GM20000 (cell line): ENCODE measurements around the gene ZNF275.

Experiments used
- DNase-seq: peaks from one replicate; pipeline ENCODE4 v3.0.0; 2012; ENCODE audit warnings: low spot score
- CTCF ChIP-seq: IDR thresholded peaks from 2 replicates; pipeline ENCODE4 v1.5.1; 2012; ENCODE audit warnings: mild to moderate bottlenecking, control low read depth; ENCODE audit errors: extremely low read depth, missing control alignments

ZNF275 gene

GRCh38 chrX:153392642-153393321, 58.8 kb downstream of the ZNF275 start:
- no peak for DNase-seq
- TF ChIP-seq CTCF: no peak

GRCh38 chrX:153394612-153395011, 60.7 kb downstream of the ZNF275 start:
- DNase-seq: no peak

GRCh38 chrX:153395613-153396319, 61.8 kb downstream of the ZNF275 start:
- no peak for DNase-seq
- no peak for TF ChIP-seq CTCF

More at GRCh38 chrX:153394612-153395011, 60.7 kb downstream of the ZNF275 start:
- TF ChIP-seq CTCF: no peak

- no peak for TF ChIP-seq CTCF
These were observed 62.6 kb downstream of the ZNF275 start for GRCh38 chrX:153396320-153397195.

GRCh38 chrX:153397256-153397960, 63.5 kb downstream of the ZNF275 start:
- no peak for TF ChIP-seq CTCF
- no peak for DNase-seq

More at GRCh38 chrX:153396320-153397195, 62.6 kb downstream of the ZNF275 start:
- DNase-seq: no peak

DNA sequence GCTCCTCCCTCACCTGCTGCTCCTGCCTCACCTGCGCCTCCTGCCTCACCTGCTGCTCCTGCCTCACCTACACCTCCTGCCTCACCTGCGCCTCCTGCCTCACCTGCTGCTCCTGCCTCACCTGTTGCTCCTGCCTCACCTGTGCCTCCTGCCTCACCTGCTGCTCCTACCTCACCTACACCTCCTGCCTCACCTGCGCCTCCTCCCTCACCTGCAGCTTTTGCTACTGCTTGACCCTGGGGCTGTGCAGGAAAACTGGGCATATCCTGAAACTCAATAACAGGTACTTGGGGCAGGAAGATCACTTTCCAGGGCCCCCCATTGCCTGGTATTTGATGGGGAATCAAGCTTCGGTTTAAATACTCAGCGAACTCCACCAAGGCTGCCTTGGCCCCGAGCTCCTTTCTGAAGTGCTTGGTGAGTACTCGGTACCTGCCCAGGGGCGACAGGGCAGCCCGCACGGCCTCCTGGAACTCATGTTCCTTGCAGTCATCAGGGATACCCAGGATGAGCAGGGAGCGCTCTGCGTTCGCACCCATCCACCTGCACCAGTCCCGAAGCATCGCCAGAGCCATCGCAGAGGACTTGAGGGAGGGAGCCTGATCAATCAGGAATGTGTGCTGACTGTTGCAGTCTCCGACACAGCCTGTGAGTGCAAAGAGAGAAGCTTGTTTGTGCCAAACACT, 64.5 kb downstream of the ZNF275 start:
- DNase-seq: no peak
- TF ChIP-seq CTCF: no peak
